ENCODE data around the gene KCNH3. TPM values are rescaled to one million over a fixed set of nuclear protein-coding genes. Genes with fewer than 3 reads are reported as not detected.

The KCNH3 gene
- total and polyA plus RNA-seq, 2 of the 8 experiments (the other 6 are each of a cell fraction or from before 2014, with no cell fraction given), result 0.24 to 0.50 TPM

- TF ChIP-seq CHD7 (IDR thresholded peaks at IDR 0.05; ENCODE audit: insufficient replicate concordance, low read length), result no peak
These were observed 24.0 kb downstream of the KCNH3 start (continued) for GRCh38 chr12:49562831-49563230.

All from H1 (cell line).